Natural killer cell treated with Interleukin-12 subunit alpha and Interleukin-12 subunit beta and Interleukin-15 and Interleukin-18, amount 100 ng/mL, for 72 hours (primary cell): ENCODE data around the gene FYB1. TPM values are rescaled to one million over a fixed set of nuclear protein-coding genes. Genes with fewer than 3 reads are reported as not detected.
A peak's percentile ranks its signal among the peaks of the same experiment; 100 is the strongest.

Experiments
- ATAC-seq, 2 donors: fragments of 150-1000 bp; cut with Tn5 transposase in 1 of 2; sonication (Bioruptor Pico), chemical (Tn5 transposase) in 1 of 2; 2 replicates each; pipeline ENCODE4 v1.10.0; 2021
- DNase-seq: peaks from one replicate; pipeline ENCODE4 v3.0.0; 2022; ENCODE audit warnings: low spot score
- H3K27ac Mint-ChIP-seq, 2 donors: 1 replicate in 1 of 2; 2 replicates in 1 of 2; pipeline ENCODE4 v1.8.0; 2022; ENCODE audit warnings: mixed read lengths in 2 of 2, mild to moderate bottlenecking in 1 of 2, moderate library complexity in 1 of 2
- H3K27me3 Mint-ChIP-seq, 2 donors: 1 replicate in 1 of 2; 2 replicates in 1 of 2; pipeline ENCODE4 v1.8.0; 2022; ENCODE audit warnings: mixed read lengths in 2 of 2
- H3K36me3 Mint-ChIP-seq: one replicate; pipeline ENCODE4 v1.8.0; 2022; ENCODE audit warnings: mixed read lengths
- H3K4me1 Mint-ChIP-seq, 2 donors: 1 replicate in 1 of 2; 2 replicates in 1 of 2; pipeline ENCODE4 v1.8.0; 2022; ENCODE audit warnings: low read depth in 2 of 2, mixed read lengths in 2 of 2, mild to moderate bottlenecking in 1 of 2
- H3K4me3 Mint-ChIP-seq: one replicate; pipeline ENCODE4 v1.8.0; 2022; ENCODE audit warnings: mixed read lengths
- H3K9me3 Mint-ChIP-seq: 2 replicates; pipeline ENCODE4 v1.8.0; 2022; ENCODE audit warnings: mixed read lengths
- total RNA-seq, 2 donors: library from RNA; stranded (reverse); gene quantifications; one replicate each; pipeline ENCODE4 v1.2.3, GENCODE V29; 2022

The FYB1 gene
- total RNA-seq, 2 donors from 2014 or later: 71.9 to 72.8 TPM

DNA sequence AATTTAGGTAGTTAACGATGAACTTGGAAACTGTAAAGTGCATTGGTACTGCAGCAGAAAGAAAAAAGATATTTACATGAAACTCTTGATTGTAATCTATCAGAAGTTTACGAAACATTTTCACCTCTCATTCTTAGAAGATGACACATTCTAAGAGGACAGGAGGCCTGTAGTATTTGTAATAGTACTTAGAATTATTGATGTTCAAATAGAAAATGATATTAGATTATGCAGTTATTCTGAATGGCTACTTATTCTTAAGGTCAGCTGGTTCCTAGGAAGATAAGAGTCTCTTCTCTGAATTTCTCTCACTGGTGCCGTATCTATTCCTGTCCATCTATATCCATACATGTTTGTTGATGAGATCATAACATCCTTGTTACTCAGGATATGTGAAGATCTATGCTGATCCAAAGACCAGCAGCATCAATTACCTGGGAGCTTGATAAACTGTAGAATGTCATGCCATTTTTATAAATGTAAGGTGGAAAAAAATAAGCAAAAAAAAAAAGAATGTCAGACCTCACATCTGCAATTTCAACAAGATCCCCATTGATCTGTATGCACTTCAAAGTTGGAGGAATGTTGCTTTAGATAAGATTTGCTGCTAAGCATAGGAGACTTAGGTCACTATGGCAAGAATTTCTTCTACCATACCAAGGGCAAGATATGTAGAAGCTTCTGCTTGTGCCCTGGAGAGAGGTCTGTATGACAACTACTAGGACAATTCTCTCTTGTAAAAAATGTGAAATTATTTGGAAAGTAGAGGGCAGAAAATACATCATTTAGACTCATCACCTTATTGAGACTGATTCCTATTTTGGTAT is 102.8 kb downstream of the FYB1 start:
- DNase-seq (no peak), ATAC-seq (peak in 1 of 2 donors; percentile 56)
- H3K36me3 Mint-ChIP-seq: peaks cover 11% of the 10 kb centered on the region
- H3K4me3 Mint-ChIP-seq: peak overlapping the region; percentile 51
- peaks cover 2 to 21% of the 10 kb centered on the region in 2 donors for H3K4me1 Mint-ChIP-seq
- peak overlapping the region; percentile 15 to 74 for H3K27ac Mint-ChIP-seq
- H3K9me3 Mint-ChIP-seq: no peaks in the 10 kb centered on the region
- H3K27me3 Mint-ChIP-seq: no peaks in the 10 kb centered on the region

DNA sequence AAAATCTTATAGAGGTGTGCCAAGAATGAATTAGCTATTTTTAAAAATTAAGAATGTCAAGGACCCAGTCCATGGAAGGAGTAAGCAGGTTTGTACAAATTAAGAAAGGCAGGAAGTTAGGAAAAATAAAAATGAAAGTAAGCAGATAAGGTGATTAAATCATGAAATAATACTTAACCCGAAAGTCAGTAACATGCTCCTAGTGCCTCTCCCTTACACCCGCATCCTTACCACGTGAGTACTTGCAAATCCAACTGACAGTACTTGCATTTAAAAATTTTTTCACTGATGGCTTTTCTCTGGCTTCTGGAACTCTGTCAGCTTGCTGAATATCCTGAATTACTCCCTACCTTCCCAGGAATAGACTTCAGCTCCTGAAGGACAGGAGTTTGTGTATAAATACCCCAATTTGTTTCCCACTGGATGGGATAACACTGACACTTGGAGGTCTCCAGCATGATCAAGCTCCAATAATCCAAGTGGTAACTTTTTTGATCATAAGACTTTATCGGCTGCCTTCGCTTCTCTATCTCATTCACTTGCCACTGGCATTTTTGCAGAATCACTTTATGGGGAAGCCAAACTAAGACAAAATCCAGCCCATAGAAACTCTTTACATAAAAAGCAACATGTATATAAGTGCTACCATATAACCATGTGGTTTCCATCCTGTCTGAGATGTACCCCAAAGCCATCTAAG is 103.6 kb downstream of the FYB1 start:
- Mint-ChIP-seq H3K27ac (peak overlapping the region; percentile 15 to 74), H3K27me3 (no peaks in the 10 kb centered on the region), H3K36me3 (peaks cover 11% of the 10 kb centered on the region), H3K4me1 (peaks cover 2 to 21% of the 10 kb centered on the region in 2 donors), H3K9me3 (no peaks in the 10 kb centered on the region), H3K4me3 (peak overlapping the region; percentile 51)
- ATAC-seq (no peak), DNase-seq (no peak)

DNA sequence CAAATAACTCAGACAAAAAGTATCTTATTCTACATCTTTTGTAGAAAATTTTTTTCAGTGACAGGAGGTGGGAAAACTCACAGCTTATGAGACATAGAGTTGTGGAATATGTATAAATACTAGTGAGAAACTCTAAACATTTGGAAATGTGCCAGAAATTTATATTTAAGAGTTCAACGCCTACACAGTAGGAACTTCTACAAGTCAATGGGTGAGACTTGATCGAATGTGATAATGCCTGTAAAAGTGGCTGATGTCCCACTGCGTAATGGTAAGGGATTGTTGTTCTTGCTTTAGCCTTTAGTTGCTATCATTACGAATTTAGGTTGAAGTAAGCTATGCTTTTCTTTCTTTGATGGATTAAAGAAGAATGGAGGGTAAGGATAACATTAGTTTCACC is 105.2 kb downstream of the FYB1 start:
- peaks cover 11% of the 10 kb centered on the region for H3K36me3 Mint-ChIP-seq
- H3K27me3 Mint-ChIP-seq: no peaks in the 10 kb centered on the region
- H3K4me1 Mint-ChIP-seq: peaks cover 2 to 21% of the 10 kb centered on the region in 2 donors
- ATAC-seq: no peak
- H3K27ac Mint-ChIP-seq: peak overlapping the region; percentile 3 to 36
- no peak for DNase-seq
- H3K4me3 Mint-ChIP-seq: no peak overlapping the region
- no peaks in the 10 kb centered on the region for H3K9me3 Mint-ChIP-seq

DNA sequence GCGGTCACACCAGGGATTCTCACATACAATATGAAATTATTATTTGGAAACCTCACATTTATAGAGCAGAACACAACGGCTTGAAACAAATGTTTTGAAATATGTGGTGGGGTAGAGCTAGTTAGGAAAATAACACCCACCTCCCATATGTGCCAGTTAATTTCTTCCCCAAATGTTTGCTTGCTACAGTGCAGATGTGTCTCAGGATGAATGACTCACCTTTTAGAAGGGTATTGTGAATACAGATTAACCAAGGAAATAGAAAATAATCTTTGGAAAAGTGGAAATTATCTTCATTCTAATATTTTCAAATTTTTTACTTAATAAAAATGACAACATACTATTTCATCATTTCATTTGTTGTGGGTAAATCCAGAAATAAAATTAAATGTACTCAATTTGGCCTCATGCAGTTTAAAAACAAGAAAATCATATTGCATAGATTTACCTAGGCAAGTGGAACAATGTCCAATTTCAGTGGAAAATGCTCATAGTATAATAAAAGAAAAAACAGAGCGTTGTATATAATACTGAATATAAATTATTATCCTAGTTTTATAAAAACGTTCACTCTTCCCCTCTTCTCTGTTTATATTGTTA is 105.9 kb downstream of the FYB1 start:
- peaks cover 2 to 21% of the 10 kb centered on the region in 2 donors for H3K4me1 Mint-ChIP-seq
- ATAC-seq (no peak), DNase-seq (no peak)
- no peaks in the 10 kb centered on the region for H3K27me3 Mint-ChIP-seq
- H3K27ac Mint-ChIP-seq: no peak overlapping the region
- H3K4me3 Mint-ChIP-seq: no peak overlapping the region
- no peaks in the 10 kb centered on the region for H3K9me3 Mint-ChIP-seq
- peaks cover 11% of the 10 kb centered on the region for H3K36me3 Mint-ChIP-seq

DNA sequence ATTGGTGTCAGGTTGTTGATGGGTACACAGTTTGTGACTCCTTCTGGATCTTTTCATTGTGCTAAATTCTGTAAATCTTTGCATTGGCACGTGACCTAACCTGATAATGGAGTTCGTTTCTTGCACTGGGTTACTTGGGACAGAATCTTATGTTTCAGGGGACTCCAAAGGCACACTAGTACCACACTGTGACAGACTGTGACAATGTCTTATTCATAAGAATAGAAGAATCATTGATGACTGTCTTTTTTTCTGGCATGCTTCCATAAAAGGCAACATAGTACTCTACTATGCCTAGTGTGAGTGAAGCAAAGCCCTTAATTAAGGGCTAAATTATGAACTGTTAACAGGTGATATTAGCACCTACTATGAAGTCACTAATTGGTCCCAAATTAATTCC is 109.8 kb downstream of the FYB1 start:
- H3K9me3 Mint-ChIP-seq: no peaks in the 10 kb centered on the region
- H3K36me3 Mint-ChIP-seq: no peaks in the 10 kb centered on the region
- H3K27ac Mint-ChIP-seq: no peak overlapping the region
- DNase-seq: no peak
- no peak overlapping the region for H3K4me3 Mint-ChIP-seq
- no peak for ATAC-seq
- no peaks in the 10 kb centered on the region for H3K27me3 Mint-ChIP-seq
- no peaks in the 10 kb centered on the region for H3K4me1 Mint-ChIP-seq

DNA sequence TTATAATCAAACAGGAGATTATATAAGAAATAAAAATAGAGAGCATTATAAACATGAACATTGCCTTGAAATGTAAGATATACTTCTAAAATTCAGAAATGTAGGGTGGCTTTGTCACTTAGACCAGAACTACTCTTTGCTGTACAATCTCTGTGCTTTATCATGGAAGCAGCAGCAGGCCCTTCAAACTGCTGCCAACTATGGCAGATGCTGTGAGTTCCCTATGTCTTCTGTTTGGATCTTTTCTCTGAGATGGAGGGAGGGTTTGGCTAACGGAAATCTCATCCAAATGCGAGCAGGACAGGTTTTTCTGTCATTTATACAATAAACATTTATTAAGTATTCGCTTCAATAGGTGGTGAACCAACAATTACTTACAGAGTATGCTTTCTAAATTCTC is 110.4 kb downstream of the FYB1 start:
- Mint-ChIP-seq H3K4me1 (no peaks in the 10 kb centered on the region), H3K9me3 (no peaks in the 10 kb centered on the region), H3K27me3 (no peaks in the 10 kb centered on the region), H3K4me3 (no peak overlapping the region), H3K27ac (no peak overlapping the region), H3K36me3 (peaks cover 4% of the 10 kb centered on the region)
- ATAC-seq (no peak), DNase-seq (no peak)

DNA sequence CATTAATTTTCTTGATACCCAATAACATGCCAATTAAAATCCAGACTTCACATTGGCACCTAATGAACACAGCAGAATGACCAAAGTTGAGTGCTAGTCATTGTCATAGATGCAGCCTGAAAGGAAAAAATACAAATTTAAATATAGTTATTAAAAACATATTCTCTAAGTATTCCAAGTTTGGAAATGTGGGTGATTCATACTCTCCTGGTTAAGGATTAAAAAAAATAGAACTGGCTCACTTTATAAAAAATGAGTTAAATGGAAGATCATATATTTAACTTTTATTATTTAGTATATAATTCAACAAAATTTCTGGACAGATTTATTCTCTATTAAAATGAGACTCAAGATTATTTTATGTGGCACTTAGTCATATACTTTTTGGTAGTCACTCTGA is 112.0 kb downstream of the FYB1 start:
- Mint-ChIP-seq H3K4me1 (peaks cover 0 to 2% of the 10 kb centered on the region in 2 donors), H3K27me3 (no peaks in the 10 kb centered on the region), H3K4me3 (no peak overlapping the region), H3K36me3 (peaks cover 4% of the 10 kb centered on the region), H3K27ac (no peak overlapping the region), H3K9me3 (no peaks in the 10 kb centered on the region)
- no peak for ATAC-seq
- DNase-seq: no peak

DNA sequence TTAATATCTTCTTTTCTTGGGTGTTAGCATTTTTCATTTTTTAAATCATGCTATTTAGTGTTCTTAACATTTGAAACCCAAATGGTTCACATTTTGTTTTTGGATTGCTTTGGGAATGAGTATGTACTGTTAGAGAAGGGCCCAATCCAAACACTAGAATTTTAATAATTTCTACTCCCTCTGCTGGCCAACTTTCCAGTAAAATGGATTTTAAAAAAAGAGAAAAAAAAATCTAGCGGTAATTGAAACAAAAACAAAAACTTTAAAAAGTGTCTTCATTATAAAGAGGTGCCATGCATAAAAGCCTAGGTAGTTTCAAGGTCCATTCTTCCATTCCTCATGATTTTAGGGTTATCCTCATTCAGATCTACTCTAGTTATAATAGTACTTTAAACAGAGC is 113.0 kb downstream of the FYB1 start:
- peaks cover 4% of the 10 kb centered on the region for H3K36me3 Mint-ChIP-seq
- no peak overlapping the region for H3K27ac Mint-ChIP-seq
- no peaks in the 10 kb centered on the region for H3K27me3 Mint-ChIP-seq
- ATAC-seq: no peak
- no peak for DNase-seq
- no peak overlapping the region for H3K4me3 Mint-ChIP-seq
- H3K9me3 Mint-ChIP-seq: no peaks in the 10 kb centered on the region
- H3K4me1 Mint-ChIP-seq: peaks cover 3% of the 10 kb centered on the region in 2 donors

DNA sequence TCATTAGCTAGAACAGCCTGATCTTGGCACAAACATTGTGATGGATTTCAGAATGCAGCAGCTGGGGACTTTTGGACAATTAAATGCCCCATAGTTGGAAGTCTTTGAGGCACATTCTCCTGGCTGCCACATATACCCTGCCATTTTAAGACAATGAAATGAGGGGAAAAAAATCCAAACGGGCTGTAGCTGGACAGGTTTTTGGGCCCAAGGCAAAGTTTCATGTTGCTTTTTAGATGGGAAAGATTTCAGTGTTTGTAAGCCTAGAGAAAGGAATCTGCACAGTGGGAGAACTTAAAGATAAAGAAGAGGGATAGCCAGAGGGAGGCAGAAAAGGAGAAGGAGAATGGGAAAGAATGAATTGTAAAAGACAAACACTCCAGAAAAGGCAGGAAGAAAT is 115.1 kb downstream of the FYB1 start:
- no peaks in the 10 kb centered on the region for H3K9me3 Mint-ChIP-seq
- no peaks in the 10 kb centered on the region for H3K27me3 Mint-ChIP-seq
- peaks cover 4% of the 10 kb centered on the region for H3K36me3 Mint-ChIP-seq
- peaks cover 17 to 20% of the 10 kb centered on the region in 2 donors for H3K4me1 Mint-ChIP-seq
- ATAC-seq (no peak), DNase-seq (no peak)
- peak overlapping the region in 1 of 2 donors; percentile 39 for H3K27ac Mint-ChIP-seq
- H3K4me3 Mint-ChIP-seq: no peak overlapping the region

DNA sequence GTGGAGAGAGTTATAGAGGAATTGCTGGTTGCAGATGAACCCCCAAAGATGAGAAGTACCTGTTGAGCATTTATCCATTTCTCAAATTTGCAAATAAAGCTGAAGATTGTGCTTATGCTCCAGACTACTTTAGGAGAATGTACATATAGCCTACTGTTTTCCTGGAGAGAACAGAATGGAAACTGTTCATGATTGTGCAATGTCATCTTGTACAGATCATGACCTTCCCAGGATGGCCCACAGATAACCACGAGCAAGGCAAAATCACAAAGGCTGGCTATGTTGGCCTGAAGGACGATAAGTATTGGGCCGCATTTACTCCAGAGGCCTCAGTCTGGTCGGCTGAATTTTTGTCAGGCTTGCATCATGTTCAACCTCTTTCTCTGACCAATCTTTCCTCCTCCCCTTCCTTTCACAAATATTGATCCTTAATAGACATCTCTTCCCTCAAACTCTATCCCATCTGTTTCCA is 116.6 kb downstream of the FYB1 start:
- peak overlapping the region; percentile 17 to 27 for H3K27ac Mint-ChIP-seq
- ATAC-seq (no peak), DNase-seq (no peak)
- H3K36me3 Mint-ChIP-seq: peaks cover 4% of the 10 kb centered on the region
- H3K4me1 Mint-ChIP-seq: peaks cover 19 to 20% of the 10 kb centered on the region in 2 donors
- no peak overlapping the region for H3K4me3 Mint-ChIP-seq
- no peaks in the 10 kb centered on the region for H3K27me3 Mint-ChIP-seq
- H3K9me3 Mint-ChIP-seq: no peaks in the 10 kb centered on the region

DNA sequence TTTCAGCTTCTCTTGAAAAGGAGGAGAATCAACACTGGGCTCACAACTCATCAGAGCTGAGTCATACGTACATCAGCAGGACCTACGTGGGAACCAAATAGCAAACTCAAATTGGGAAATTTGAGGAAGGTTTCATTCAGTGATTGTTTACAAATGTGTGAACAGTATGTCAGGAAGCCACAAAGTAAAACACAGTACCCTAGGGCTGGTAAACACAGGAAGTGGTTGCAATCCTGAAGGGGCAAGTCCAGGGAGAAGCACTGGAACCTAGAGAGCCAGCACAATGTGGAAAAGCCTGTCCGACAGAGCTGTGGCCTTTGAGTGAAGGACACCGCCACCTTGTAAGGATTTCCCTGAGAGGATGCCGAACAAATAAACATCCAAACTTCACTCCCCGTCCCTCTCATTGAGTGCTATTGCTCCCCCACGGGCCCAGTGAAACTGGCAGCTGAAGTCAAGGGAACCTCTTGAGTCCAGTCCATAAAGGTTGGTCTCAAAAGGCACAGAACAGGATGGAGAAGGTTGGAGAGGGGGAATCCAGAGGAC is 118.4 kb downstream of the FYB1 start:
- no peak for DNase-seq
- Mint-ChIP-seq H3K27me3 (no peaks in the 10 kb centered on the region), H3K4me1 (peaks cover 19 to 25% of the 10 kb centered on the region in 2 donors), H3K4me3 (peak overlapping the region; percentile 17), H3K36me3 (peaks cover 4% of the 10 kb centered on the region), H3K9me3 (no peaks in the 10 kb centered on the region), H3K27ac (peak overlapping the region; percentile 64 to 83)
- peak; percentile 60 to 61 for ATAC-seq

DNA sequence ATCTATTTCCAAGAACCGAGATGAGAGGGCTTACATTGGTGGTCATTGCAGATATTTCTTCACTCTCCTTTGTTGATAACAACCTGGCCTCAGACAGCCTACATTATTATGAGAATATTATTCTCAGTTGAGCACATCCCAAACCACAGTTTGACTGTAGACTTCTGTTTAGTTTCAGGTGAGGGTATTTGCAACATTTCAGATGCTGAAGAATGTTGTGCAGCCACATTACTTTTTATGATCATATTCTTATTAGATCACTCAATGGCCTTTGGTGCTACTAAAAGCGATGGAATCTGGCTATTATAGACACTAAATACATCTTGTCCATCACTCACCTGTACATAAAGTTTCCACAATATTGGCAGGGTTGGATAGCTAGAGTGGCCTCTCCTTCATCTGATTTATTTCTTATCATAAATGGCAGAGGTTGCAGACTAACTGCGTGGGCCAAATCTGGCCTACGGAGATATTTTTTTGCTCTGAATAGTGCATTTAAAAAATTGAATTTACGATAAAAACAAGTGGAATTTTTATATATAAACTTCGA is 119.0 kb downstream of the FYB1 start:
- H3K4me1 Mint-ChIP-seq: peaks cover 19 to 25% of the 10 kb centered on the region in 2 donors
- peak overlapping the region; percentile 17 for H3K4me3 Mint-ChIP-seq
- H3K27me3 Mint-ChIP-seq: no peaks in the 10 kb centered on the region
- peaks cover 4% of the 10 kb centered on the region for H3K36me3 Mint-ChIP-seq
- ATAC-seq (no peak), DNase-seq (no peak)
- H3K9me3 Mint-ChIP-seq: no peaks in the 10 kb centered on the region
- H3K27ac Mint-ChIP-seq: peak overlapping the region; percentile 64 to 83

DNA sequence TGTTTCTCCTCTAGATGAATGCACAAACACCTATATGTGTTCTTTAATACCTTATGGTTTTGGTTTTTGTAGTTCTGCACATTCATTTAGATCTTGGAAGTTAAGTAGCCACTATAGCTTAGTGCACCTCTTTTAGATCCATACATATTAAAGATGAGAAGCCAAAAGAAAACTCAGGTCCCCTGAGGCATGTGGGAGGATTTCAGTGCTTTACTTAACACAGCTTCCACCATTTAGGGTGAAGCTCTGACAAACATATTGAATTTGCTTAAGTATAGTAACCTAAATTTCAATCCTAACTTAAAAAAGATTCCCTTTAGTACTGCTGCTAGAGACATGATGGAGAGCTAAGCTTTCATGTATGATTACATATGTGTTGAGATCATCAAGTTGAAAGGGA is 119.5 kb downstream of the FYB1 start:
- ATAC-seq: no peak
- Mint-ChIP-seq H3K9me3 (no peaks in the 10 kb centered on the region), H3K27ac (peak overlapping the region; percentile 26 to 64), H3K4me3 (peak overlapping the region; percentile 13), H3K4me1 (peaks cover 19 to 25% of the 10 kb centered on the region in 2 donors), H3K36me3 (peaks cover 4% of the 10 kb centered on the region), H3K27me3 (no peaks in the 10 kb centered on the region)
- no peak for DNase-seq
